Loucy (cell line): ENCODE measurements around the gene CDC73.

Experiments
- H2AFZ ChIP-seq: fragments of 200-600 bp; sonication (generic); 2 replicates; pipeline ENCODE4 v1.6.0; 2016; ENCODE audit warnings: antibody characterized with exemption, mild to moderate bottlenecking, low read length, moderate library complexity
- H3F3A ChIP-seq: fragments of 200-600 bp; 2 replicates; pipeline ENCODE4 v1.6.0; 2016; ENCODE audit warnings: antibody characterized with exemption, low read depth, mild to moderate bottlenecking
- H3K27me3 ChIP-seq: fragments of 200-600 bp; sonication (generic); 2 replicates; pipeline ENCODE4 v1.6.1; 2014; ENCODE audit warnings: low read length, mild to moderate bottlenecking; ENCODE audit not compliant: insufficient read depth, poor library complexity, severe bottlenecking
- H3K36me3 ChIP-seq: fragments of 200-600 bp; sonication (generic); 2 replicates; pipeline ENCODE4 v1.6.1; 2016; ENCODE audit warnings: low read length; ENCODE audit not compliant: insufficient read depth
- H3K4me1 ChIP-seq: fragments of 200-600 bp; sonication (generic); 2 replicates; pipeline ENCODE4 v1.5.1; 2014; ENCODE audit warnings: low read length, mild to moderate bottlenecking; ENCODE audit not compliant: insufficient read depth, poor library complexity, severe bottlenecking
- H3K4me2 ChIP-seq: fragments of 200-600 bp; sonication (generic); 2 replicates; pipeline ENCODE4 v1.6.0; 2014; ENCODE audit warnings: antibody characterized with exemption, low read length, low read depth, mild to moderate bottlenecking; ENCODE audit not compliant: poor library complexity, severe bottlenecking
- H3K4me3 ChIP-seq: fragments of 200-600 bp; sonication (generic); 2 replicates; pipeline ENCODE4 v1.5.1; 2014; ENCODE audit warnings: low read length, mild to moderate bottlenecking, mixed read lengths; ENCODE audit not compliant: poor library complexity, severe bottlenecking
- H3K79me2 ChIP-seq: fragments of 200-600 bp; sonication (generic); 2 replicates; pipeline ENCODE4 v1.6.1; 2014; ENCODE audit warnings: low read length; ENCODE audit not compliant: insufficient read depth
- H3K9ac ChIP-seq: fragments of 200-600 bp; sonication (generic); 2 replicates; pipeline ENCODE4 v1.6.0; 2014; ENCODE audit warnings: mild to moderate bottlenecking, low read depth, low read length, moderate library complexity; ENCODE audit not compliant: poor library complexity, severe bottlenecking
- H3K9me2 ChIP-seq: fragments of 200-600 bp; sonication (generic); replicated peaks from 2 replicates; pipeline ENCODE4 v1.6.1; 2016; ENCODE audit warnings: low read depth, low read length, mixed read lengths
- H3K9me3 ChIP-seq: fragments of 200-600 bp; sonication (generic); 2 replicates; pipeline ENCODE4 v1.6.1; 2014; ENCODE audit warnings: mild to moderate bottlenecking, antibody characterized with exemption, low read length, low read depth; ENCODE audit not compliant: insufficient read depth
- H4K20me1 ChIP-seq: fragments of 200-600 bp; sonication (generic); 2 replicates; pipeline ENCODE4 v1.6.0; 2014; ENCODE audit warnings: antibody characterized with exemption, low read length, mild to moderate bottlenecking; ENCODE audit not compliant: insufficient read depth, poor library complexity, severe bottlenecking
- CTCF ChIP-seq: fragments of 200-600 bp; sonication (generic); conservative IDR thresholded peaks from 2 replicates; pipeline ENCODE4 v1.5.1; 2014; ENCODE audit warnings: mild to moderate bottlenecking, antibody characterized with exemption, low read length
- EZH2phosphoT487 ChIP-seq: fragments of 200-600 bp; IDR thresholded peaks from 2 replicates; pipeline ENCODE4 v1.6.1; 2018; ENCODE audit warnings: antibody characterized with exemption, mild to moderate bottlenecking, moderate library complexity, borderline replicate concordance

The CDC73 gene

GRCh38 chr1:193118803-193119730 lies 2.8 kb upstream of the CDC73 start:
- Histone ChIP-seq H3K79me2 (peaks cover 18% of the 10 kb centered on the region), H3K9ac (no peak overlapping the region), H3K27me3 (no peaks in the 10 kb centered on the region), H3K9me3 (no peaks in the 10 kb centered on the region), H3K4me1 (peaks cover 23% of the 10 kb centered on the region), H2AFZ (peak overlapping the region; percentile 45), H3K4me2 (peak overlapping the region; percentile 53), H3K4me3 (peak overlapping the region; percentile 52), H3K36me3 (no peaks in the 10 kb centered on the region), H4K20me1 (peaks cover 19% of the 10 kb centered on the region), H3K9me2 (no peaks in the 10 kb centered on the region), H3F3A (peaks cover 3% of the 10 kb centered on the region; the same call in 1 of the 2 replicates)
- TF ChIP-seq EZH2phosphoT487 (no peak), CTCF (no peak)

- Histone ChIP-seq H3K36me3 (peaks cover 5% of the 10 kb centered on the region; the same call in 1 of the 2 replicates), H3K9ac (peak overlapping the region; percentile 89), H2AFZ (peak overlapping the region; percentile 89; the same call in 1 of the 2 replicates), H3K9me3 (no peaks in the 10 kb centered on the region), H4K20me1 (peaks cover 35% of the 10 kb centered on the region), H3K9me2 (no peaks in the 10 kb centered on the region), H3K4me3 (peak overlapping the region; percentile 98), H3K4me2 (peak overlapping the region; percentile 84), H3K79me2 (peaks cover 34% of the 10 kb centered on the region), H3F3A (peaks cover 3% of the 10 kb centered on the region; the same call in 1 of the 2 replicates), H3K27me3 (no peaks in the 10 kb centered on the region), H3K4me1 (peaks cover 39% of the 10 kb centered on the region)
- TF ChIP-seq CTCF (no peak), EZH2phosphoT487 (no peak)
Observed at GRCh38 chr1:193120604-193121166, 1.1 kb upstream of the CDC73 start.

DNA sequence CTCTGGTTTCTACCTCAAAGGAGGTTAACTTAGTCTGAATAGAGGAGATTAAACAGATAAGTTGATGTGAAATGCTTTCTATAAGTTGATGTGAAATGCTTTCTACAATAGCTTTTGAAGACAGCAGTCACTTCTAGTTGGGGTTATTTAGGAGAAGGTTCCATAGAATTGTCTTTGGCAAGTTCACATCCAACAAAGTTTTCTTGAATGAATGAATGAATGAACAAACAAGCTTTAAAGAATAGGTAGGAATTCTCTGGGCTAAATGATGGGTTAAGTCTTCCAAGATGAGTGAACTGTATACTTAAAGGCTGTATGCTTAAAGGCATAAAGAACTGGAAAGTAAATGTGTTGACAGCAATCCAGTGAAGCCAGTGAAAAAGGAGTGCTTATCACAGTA lies 1.9 kb downstream of the CDC73 start:
- peak overlapping the region; percentile 89 for H3K9ac ChIP-seq
- H3F3A ChIP-seq = peaks cover 3% of the 10 kb centered on the region; the same call in 1 of the 2 replicates
- no peak overlapping the region for H2AFZ ChIP-seq
- no peaks in the 10 kb centered on the region for H3K27me3 ChIP-seq
- peaks cover 61% of the 10 kb centered on the region for H4K20me1 ChIP-seq
- peak overlapping the region; percentile 97 for H3K4me2 ChIP-seq
- peaks cover 43% of the 10 kb centered on the region for H3K4me1 ChIP-seq
- H3K79me2 ChIP-seq = peaks cover 64% of the 10 kb centered on the region
- H3K9me2 ChIP-seq = no peaks in the 10 kb centered on the region
- H3K4me3 ChIP-seq = peak overlapping the region; percentile 98
- no peaks in the 10 kb centered on the region for H3K9me3 ChIP-seq
- H3K36me3 ChIP-seq = peaks cover 6% of the 10 kb centered on the region; the same call in 1 of the 2 replicates
- TF ChIP-seq EZH2phosphoT487 = no peak
- no peak for TF ChIP-seq CTCF
